Thyroid gland (tissue), 4 donors: ENCODE data around the gene RIMBP2.

Experiments
- POLR2A ChIP-seq, 2 donors: fragments of 450-650 bp; IDR thresholded peaks; one replicate each; pipeline ENCODE4 v1.6.1; 2017; ENCODE audit warnings: antibody characterized with exemption in 2 of 2, mild to moderate bottlenecking in 2 of 2, moderate library complexity in 1 of 2
- TF ChIP-seq, protein P1 (sequence below), 6 experiments: fragments of 200-600 bp in 3 of 6; fragments of 450-650 bp in 3 of 6; sonication (generic) in 3 of 6; IDR thresholded peaks; one replicate each; pipeline ENCODE4 v1.5.1; 2016 to 2019; ENCODE audit warnings: antibody characterized with exemption in 6 of 6, mild to moderate bottlenecking in 2 of 6, inconsistent platforms in 1 of 6, moderate library complexity in 1 of 6

GRCh38 chr12:130765186-130765659, 49.1 kb upstream of the RIMBP2 start:
- TF ChIP-seq, protein P1, sequence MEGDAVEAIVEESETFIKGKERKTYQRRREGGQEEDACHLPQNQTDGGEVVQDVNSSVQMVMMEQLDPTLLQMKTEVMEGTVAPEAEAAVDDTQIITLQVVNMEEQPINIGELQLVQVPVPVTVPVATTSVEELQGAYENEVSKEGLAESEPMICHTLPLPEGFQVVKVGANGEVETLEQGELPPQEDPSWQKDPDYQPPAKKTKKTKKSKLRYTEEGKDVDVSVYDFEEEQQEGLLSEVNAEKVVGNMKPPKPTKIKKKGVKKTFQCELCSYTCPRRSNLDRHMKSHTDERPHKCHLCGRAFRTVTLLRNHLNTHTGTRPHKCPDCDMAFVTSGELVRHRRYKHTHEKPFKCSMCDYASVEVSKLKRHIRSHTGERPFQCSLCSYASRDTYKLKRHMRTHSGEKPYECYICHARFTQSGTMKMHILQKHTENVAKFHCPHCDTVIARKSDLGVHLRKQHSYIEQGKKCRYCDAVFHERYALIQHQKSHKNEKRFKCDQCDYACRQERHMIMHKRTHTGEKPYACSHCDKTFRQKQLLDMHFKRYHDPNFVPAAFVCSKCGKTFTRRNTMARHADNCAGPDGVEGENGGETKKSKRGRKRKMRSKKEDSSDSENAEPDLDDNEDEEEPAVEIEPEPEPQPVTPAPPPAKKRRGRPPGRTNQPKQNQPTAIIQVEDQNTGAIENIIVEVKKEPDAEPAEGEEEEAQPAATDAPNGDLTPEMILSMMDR (IDR thresholded peaks at IDR 0.05), result no peak
- TF ChIP-seq POLR2A (IDR thresholded peaks at IDR 0.05), result no peak
